Fibroblast of pulmonary artery (primary cell): Measurements from ENCODE around the gene MIPEP.
"Not testable (repeated sequence)": the region's sequence is repeated elsewhere in the genome, so short reads cannot be mapped to it uniquely, and the experiment has no call there.

Experiments used
- DNase-seq: peaks from one replicate; pipeline ENCODE4 v3.0.0-alpha.2; 2010; ENCODE audit warnings: low read depth
- H3K4me3 ChIP-seq: replicated peaks from 2 replicates; pipeline ENCODE4 v1.5.1; 2011; ENCODE audit warnings: low read depth, mild to moderate bottlenecking, control low read depth, low read length, moderate library complexity
- TF ChIP-seq, protein P1 (sequence below): IDR thresholded peaks from 2 replicates; pipeline ENCODE4 v1.5.1; 2011; ENCODE audit warnings: mild to moderate bottlenecking, control low read depth, low read length, inconsistent platforms; ENCODE audit errors: missing control alignments

The MIPEP gene

DNA sequence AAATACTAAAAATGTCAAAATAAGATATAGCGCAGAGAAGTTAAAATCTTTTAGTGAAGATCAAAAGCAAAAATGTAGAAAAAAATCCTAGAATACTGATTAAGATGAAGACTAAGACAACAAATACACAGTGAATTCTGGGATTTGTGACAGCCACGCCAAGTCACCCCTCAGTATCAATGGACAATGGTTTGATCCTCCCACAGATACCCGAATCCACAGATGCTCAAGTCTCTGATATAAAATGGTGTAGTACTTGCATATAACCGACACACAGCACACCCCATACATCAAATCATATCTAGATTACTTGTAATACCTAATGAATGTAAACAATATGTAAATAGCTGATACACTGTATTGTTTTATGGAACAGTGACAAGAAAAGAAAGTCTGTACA lies 5.9 kb downstream of the MIPEP start:
- no peak overlapping the region for H3K4me3 ChIP-seq
- no peak for DNase-seq
- TF ChIP-seq, protein P1, sequence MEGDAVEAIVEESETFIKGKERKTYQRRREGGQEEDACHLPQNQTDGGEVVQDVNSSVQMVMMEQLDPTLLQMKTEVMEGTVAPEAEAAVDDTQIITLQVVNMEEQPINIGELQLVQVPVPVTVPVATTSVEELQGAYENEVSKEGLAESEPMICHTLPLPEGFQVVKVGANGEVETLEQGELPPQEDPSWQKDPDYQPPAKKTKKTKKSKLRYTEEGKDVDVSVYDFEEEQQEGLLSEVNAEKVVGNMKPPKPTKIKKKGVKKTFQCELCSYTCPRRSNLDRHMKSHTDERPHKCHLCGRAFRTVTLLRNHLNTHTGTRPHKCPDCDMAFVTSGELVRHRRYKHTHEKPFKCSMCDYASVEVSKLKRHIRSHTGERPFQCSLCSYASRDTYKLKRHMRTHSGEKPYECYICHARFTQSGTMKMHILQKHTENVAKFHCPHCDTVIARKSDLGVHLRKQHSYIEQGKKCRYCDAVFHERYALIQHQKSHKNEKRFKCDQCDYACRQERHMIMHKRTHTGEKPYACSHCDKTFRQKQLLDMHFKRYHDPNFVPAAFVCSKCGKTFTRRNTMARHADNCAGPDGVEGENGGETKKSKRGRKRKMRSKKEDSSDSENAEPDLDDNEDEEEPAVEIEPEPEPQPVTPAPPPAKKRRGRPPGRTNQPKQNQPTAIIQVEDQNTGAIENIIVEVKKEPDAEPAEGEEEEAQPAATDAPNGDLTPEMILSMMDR: no peak

DNA sequence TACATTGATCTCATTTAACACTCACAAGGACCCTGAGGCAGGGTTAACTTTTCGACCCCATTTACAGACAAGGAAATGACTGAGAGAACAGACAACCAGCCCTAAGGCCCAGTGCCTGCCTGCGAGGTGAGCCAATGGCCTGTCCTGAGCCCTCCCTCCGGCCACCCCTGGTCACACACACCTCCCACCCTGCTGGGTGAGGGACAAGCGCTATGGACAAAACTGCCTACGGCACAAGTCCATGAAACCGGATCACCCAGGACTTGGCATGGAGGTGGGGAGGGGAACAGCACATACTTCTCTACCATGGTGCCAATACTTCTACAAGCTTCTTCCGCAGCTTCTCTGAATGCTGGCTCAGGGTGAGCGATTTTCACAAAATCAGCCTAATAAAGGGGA lies 7.8 kb downstream of the MIPEP start:
- not testable (repeated sequence) for DNase-seq, H3K4me3 ChIP-seq

DNA sequence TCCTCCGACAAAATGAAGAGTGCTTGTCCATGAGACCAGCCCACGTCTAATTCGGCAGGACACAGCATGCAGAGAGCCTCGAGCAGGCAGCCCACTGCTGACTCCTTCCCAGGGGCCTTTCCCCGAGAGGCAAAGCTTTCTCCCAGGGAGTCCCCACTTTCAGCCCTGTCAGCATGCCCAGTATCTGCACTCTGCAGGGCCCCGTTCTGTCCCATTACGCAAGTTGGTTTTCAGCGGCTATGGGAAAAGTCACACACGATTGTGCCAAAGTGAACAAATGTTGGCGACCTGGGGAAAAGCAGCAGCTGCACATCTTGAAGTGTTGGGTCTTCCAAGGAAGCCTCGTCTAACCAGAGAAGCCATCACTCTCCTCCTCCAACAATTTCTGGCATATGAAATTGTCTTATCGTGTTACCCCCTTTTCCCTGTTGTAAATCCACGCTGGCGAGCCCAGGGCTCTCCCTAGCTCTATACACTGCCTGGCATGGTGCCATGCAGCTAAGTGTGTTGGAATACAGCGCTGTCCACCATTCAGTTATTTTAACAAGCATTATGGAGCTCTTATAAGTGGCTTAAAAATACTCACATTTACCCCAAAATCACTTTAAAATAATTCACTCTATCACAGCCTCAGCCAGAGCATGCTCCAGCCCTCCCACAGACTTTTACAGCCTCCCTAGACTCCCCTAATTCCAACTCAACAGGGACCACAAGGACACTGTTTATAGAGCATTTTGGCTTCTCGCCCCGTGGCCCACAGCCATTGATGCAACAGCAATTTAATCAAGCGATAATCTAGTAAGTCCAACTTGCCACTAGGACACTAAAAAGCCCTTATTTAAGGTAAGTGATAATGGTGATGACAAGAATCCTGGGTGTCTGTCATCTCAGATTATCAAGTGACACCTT lies 8.5 kb downstream of the MIPEP start:
- H3K4me3 ChIP-seq, DNase-seq: not testable (repeated sequence)

DNA sequence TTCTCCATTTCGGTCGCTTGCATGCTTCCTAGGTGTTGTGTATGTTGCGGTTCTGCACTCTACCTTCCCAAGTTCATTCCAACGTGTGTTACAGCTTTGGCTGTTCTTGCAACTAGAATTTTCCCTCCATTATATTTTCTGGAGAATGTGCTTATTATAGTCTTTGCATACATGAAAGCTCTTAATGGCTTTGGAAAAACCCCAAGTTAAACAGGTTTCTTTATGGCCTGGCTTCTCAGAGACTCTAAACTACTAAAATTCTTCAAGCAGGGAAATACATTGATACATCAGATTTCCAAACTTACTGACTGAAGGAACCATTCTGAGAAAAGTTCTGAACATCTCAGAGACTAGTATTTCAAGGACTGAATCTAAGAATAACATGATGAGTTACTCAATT lies 11.9 kb downstream of the MIPEP start:
- TF ChIP-seq, protein P1: no peak
- DNase-seq: no peak
- H3K4me3 ChIP-seq: no peak overlapping the region

DNA sequence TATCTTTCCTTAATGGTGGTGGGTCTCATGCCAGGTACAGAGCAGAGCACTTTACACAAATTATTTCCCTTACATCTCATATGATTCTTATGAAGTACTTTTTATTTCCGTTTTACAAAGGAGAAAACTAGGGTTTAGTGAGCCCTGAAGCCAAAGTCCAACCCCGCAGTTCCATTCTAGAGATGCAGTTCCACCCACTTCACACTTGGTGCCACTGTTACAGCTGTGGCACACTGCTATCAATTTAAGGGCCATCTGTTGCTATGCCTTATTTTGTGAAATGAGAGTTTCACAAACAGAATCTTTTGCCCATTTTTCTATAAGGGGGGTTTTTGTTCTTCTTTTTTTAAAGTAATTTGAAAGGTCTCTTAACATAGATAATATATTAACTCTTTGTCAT lies 12.9 kb downstream of the MIPEP start:
- DNase-seq: peak; percentile 38
- no peak overlapping the region for H3K4me3 ChIP-seq
- TF ChIP-seq, protein P1: peak; percentile 57

DNA sequence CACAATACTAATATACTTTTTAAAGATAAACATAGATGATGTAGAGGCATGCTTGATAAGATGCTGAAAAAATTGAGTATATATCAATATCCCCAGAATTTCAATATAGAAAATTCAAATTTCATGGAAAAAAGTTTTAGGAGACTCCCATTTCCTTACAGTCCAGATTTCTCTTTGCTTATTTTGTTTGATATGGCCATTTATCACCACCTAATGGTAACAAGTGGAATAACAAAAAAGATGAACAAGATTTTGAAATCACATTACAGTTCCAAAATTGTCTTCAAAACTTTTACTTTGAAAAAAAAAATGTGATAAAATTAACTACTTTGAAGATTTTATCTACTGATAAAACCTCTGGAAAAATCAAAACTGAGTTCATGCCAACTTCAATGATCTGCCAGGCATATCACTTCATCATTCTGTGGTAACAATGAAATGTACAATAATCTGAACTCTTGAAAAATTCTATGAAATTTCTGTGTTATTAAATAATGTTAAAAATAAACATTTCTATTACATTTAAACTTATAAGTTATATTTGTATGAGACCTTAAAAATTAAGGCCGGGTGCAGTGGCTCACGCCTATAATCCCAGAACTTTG lies 17.5 kb downstream of the MIPEP start:
- peak; percentile 61 for DNase-seq
- TF ChIP-seq, protein P1: peak; percentile 46

DNA sequence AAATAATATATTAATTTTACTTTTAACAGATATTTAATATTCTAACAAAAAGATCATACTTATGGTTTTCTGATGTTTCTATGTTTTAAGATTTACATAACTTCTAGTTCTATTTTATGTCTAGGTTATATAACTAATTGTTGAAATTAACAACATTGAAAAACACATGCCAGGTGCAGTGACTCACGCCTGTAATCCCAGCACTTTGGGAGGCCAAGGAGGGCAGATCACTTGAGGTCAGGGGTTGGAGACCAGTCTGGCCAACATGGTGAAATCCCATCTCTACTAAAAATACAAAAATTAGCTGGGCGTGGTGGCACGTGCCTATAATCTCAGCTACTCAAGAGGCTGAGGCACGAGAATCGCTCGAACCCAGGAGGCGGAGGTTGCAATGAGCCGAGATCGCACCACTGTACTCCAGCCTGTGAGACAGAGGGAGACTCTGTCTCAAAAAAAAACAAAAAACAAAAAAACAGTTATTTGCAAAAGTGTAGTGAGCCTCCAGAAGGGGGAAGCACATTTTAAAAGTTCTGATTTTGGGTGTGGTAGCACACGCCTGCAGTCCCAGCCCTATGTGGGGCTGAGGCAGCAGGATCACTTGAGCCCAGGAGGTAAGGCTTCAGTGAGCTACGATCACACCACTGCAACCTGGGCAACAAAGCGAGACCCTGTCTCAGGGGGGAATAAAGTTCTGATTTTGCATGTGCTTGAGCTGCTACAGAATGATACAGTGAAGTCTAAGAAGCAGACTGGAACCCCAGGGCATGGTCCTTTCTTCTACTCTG lies 18.7 kb downstream of the MIPEP start:
- H3K4me3 ChIP-seq: no peak overlapping the region
- no peak for DNase-seq
- TF ChIP-seq, protein P1: no peak

More for the DNA sequence above, 17.5 kb downstream of the MIPEP start:
- no peak overlapping the region for H3K4me3 ChIP-seq
